Esophagus squamous epithelium (tissue), 4 donors: ENCODE measurements around the gene HOXA4.

Experiments
- POLR2A ChIP-seq, 4 donors: fragments of 450-650 bp; IDR thresholded peaks; one replicate each; pipeline ENCODE4 v1.6.1; 2017; ENCODE audit warnings: antibody characterized with exemption in 4 of 4, mild to moderate bottlenecking in 4 of 4, moderate library complexity in 3 of 4
- TF ChIP-seq, protein P1 (sequence below), 6 experiments: fragments of 450-650 bp in 4 of 6; fragments of 200-600 bp in 2 of 6; sonication (generic) in 2 of 6; IDR thresholded peaks; one replicate each; pipeline ENCODE4 v1.5.1; 2016 to 2019; ENCODE audit warnings: antibody characterized with exemption in 6 of 6, mild to moderate bottlenecking in 4 of 6, moderate library complexity in 4 of 6

DNA sequence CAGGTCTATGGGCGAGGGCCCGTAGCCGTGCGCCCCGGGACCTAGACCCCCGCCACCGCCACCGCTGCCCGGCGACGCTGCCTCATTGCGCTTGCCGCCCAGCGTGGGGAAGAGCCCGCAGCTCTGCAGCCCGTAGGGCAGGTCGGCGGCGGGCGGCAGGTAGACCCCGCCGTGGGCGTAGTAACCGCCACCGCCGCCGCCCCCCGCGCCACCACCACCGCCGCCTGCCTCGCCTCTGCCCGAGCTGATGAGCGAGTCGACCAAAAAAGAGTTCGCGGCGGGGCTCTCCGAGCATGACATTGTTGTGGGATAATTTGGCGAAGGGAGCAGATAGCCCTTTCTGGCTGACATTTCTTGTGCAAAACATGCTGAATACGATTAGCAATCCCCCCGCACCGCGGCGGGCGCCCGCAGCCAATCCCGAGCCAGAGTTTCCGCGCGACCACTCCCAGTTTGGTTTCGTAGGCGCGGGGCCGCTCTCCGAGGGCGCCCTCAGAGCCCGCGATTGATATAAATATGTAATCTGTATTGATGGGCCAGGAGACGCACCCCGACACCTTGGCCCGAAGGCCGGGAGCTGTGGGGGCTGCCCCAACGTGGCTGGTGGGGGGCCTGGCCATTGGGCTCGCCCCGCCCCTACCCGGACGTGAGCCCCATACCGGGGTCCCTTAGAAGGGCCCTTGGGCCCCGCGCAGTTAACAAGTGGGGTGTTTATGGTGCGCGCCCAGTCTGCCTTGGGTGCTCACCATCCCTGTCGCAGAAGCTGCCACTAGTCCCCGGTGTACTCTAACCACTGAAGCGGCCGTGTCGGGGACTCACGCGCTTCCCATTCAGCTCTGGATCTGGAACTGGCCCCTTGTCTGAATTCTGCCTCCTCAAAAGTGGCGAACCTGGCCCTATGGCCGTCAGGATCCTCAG is 43.7 kb upstream of the HOXA4 start, which contains the start of gene HOXA10:
- no peak for TF ChIP-seq POLR2A (IDR thresholded peaks at IDR 0.05)
- TF ChIP-seq, protein P1, sequence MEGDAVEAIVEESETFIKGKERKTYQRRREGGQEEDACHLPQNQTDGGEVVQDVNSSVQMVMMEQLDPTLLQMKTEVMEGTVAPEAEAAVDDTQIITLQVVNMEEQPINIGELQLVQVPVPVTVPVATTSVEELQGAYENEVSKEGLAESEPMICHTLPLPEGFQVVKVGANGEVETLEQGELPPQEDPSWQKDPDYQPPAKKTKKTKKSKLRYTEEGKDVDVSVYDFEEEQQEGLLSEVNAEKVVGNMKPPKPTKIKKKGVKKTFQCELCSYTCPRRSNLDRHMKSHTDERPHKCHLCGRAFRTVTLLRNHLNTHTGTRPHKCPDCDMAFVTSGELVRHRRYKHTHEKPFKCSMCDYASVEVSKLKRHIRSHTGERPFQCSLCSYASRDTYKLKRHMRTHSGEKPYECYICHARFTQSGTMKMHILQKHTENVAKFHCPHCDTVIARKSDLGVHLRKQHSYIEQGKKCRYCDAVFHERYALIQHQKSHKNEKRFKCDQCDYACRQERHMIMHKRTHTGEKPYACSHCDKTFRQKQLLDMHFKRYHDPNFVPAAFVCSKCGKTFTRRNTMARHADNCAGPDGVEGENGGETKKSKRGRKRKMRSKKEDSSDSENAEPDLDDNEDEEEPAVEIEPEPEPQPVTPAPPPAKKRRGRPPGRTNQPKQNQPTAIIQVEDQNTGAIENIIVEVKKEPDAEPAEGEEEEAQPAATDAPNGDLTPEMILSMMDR (IDR thresholded peaks at IDR 0.05): no peak
